Immature natural killer cell (primary cell): Measurements from ENCODE around the gene NBEAL2. TPM values are rescaled to one million over a fixed set of nuclear protein-coding genes. Genes with fewer than 3 reads are reported as not detected.

Source experiments
- DNase-seq, 3 donors: peaks; one replicate each; pipeline ENCODE4 v3.0.0; 2022; ENCODE audit warnings: mixed read lengths in 1 of 3
- H3K27ac Mint-ChIP-seq, 6 donors: one replicate each; pipeline ENCODE4 v1.8.0; 2020; ENCODE audit warnings: mixed read lengths in 6 of 6, mild to moderate bottlenecking in 5 of 6, inconsistent platforms in 4 of 6, moderate library complexity in 3 of 6
- H3K27me3 Mint-ChIP-seq, 3 donors: one replicate each; pipeline ENCODE4 v1.8.0; 2020 to 2021; ENCODE audit warnings: low read depth in 3 of 3, mild to moderate bottlenecking in 3 of 3, mixed read lengths in 3 of 3, moderate library complexity in 3 of 3, inconsistent platforms in 1 of 3
- H3K36me3 Mint-ChIP-seq, 3 donors: one replicate each; pipeline ENCODE4 v1.8.0; 2020; ENCODE audit warnings: mixed read lengths in 3 of 3, inconsistent platforms in 2 of 3, mild to moderate bottlenecking in 2 of 3
- H3K4me1 Mint-ChIP-seq, 2 donors: one replicate each; pipeline ENCODE4 v1.8.0; 2020; ENCODE audit warnings: inconsistent platforms in 2 of 2, mild to moderate bottlenecking in 2 of 2, mixed read lengths in 2 of 2, moderate library complexity in 1 of 2
- H3K4me3 Mint-ChIP-seq, 5 donors: one replicate each; pipeline ENCODE4 v1.8.0; 2020; ENCODE audit warnings: mild to moderate bottlenecking in 5 of 5, mixed read lengths in 5 of 5, inconsistent platforms in 3 of 5, moderate library complexity in 3 of 5
- H3K9me3 Mint-ChIP-seq, 6 donors: one replicate each; pipeline ENCODE4 v1.8.0; 2020; ENCODE audit warnings: mild to moderate bottlenecking in 6 of 6, mixed read lengths in 6 of 6, inconsistent platforms in 4 of 6, moderate library complexity in 3 of 6
- polyA plus RNA-seq, 3 donors: library from polyadenylated mRNA; unstranded; fragments of 300-500 nt; fragmentation: Illumina TruSeq; gene quantifications; one replicate each; pipeline ENCODE4 v1.2.3, GENCODE V29; 2021

NBEAL2 gene
- polyA plus RNA-seq, 3 donors from 2014 or later, result 7.9 to 28.4 (median 9.9) TPM

GRCh38 chr3:47003461-47004368 lies 24.2 kb downstream of the NBEAL2 start:
- peak overlapping the region in 3 of 6 donors; percentile 23 to 50 (median 39) for H3K27ac Mint-ChIP-seq
- peaks cover 20% of the 10 kb centered on the region in 2 donors for H3K4me1 Mint-ChIP-seq
- no peak for DNase-seq
- H3K4me3 Mint-ChIP-seq, result no peak overlapping the region
- H3K36me3 Mint-ChIP-seq, result peaks cover 3 to 43% (median 10%) of the 10 kb centered on the region in 3 donors
- H3K9me3 Mint-ChIP-seq, result no peaks in the 10 kb centered on the region
- H3K27me3 Mint-ChIP-seq, result peaks cover 2 to 5% (median 3%) of the 10 kb centered on the region in 3 donors

DNA sequence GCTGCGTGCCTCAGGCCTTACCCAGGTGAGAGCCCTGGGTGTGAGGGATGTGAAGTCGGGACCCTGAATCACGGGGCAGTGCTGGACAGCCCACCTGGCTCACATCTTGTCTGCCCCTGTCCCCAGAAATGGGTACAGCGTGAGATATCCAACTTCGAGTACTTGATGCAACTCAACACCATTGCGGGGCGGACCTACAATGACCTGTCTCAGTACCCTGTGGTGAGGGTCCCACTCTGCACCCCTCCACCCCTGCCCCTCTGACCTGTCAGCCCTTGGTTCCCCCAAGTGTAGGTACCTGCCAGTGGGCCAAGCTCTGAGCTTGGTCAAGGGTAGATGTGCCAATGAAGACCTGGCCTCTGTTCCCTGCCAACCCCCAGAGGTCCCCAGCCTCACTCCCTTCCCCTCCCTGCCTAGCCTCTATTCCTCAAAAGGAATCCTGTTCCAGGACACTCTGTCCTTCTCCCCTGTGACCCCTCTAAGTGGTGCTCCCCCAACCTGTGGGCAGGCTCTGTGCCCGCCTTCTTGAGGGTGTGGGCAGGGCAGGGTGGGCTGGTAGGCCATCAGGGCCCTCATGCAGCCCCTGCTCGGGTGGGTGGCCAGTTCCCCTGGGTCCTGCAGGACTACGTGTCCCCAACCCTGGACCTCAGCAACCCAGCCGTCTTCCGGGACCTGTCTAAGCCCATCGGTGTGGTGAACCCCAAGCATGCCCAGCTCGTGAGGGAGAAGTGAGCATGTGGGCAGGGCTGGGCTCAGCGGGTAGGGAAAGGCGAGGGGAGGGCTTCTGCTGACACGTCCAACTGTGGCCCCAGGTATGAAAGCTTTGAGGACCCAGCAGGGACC lies 25.1 kb downstream of the NBEAL2 start:
- Mint-ChIP-seq H3K27me3 (peaks cover 2 to 8% (median 3%) of the 10 kb centered on the region in 3 donors), H3K4me1 (peaks cover 22 to 23% of the 10 kb centered on the region in 2 donors), H3K27ac (peak overlapping the region in 1 of 6 donors; percentile 50), H3K36me3 (peaks cover 3 to 40% (median 10%) of the 10 kb centered on the region in 3 donors), H3K9me3 (no peaks in the 10 kb centered on the region), H3K4me3 (no peak overlapping the region)
- no peak for DNase-seq

DNA sequence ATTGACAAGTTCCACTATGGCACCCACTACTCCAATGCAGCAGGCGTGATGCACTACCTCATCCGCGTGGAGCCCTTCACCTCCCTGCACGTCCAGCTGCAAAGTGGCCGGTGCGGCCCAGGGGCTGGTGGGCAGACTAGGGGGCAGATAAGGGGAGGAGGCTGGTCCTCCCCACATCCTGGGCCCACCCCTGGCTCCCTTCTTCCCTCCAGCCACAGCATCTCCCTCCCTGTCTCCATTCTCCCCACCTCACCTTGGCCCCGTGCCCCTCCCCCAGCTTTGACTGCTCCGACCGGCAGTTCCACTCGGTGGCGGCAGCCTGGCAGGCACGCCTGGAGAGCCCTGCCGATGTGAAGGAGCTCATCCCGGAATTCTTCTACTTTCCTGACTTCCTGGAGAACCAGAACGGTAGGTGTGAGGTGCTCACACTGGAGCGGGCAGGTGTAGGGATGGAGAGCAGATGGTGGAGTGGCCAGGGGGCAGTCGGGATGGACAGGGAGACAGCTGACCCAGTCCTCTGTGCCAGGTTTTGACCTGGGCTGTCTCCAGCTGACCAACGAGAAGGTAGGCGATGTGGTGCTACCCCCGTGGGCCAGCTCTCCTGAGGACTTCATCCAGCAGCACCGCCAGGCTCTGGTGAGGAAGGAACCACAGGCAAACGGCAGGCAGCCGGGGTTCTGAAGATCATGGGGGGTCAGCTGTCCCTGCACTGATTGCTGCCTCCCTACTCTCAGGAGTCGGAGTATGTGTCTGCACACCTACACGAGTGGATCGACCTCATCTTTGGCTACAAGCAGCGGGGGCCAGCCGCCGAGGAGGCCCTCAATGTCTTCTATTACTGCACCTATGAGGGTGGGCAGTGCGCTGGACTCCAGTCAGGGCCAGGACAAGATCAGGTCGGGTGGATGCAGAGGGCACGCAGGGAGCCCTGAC lies 26.0 kb downstream of the NBEAL2 start:
- Mint-ChIP-seq H3K27me3 (peaks cover 2 to 17% (median 9%) of the 10 kb centered on the region in 3 donors), H3K27ac (peak overlapping the region in 4 of 6 donors; percentile 49 to 80 (median 58)), H3K9me3 (no peaks in the 10 kb centered on the region), H3K4me1 (peaks cover 26% of the 10 kb centered on the region in 2 donors), H3K36me3 (peaks cover 3 to 31% (median 10%) of the 10 kb centered on the region in 3 donors), H3K4me3 (no peak overlapping the region)
- no peak for DNase-seq

- Mint-ChIP-seq H3K27ac (peak overlapping the region in 4 of 6 donors; percentile 49 to 80 (median 70)), H3K9me3 (no peaks in the 10 kb centered on the region), H3K27me3 (peaks cover 2 to 17% (median 9%) of the 10 kb centered on the region in 3 donors), H3K4me3 (no peak overlapping the region), H3K4me1 (peaks cover 25 to 26% of the 10 kb centered on the region in 2 donors), H3K36me3 (peaks cover 3 to 31% (median 10%) of the 10 kb centered on the region in 3 donors)
- DNase-seq, result no peak
Measured at GRCh38 chr3:47006145-47006651, 26.7 kb downstream of the NBEAL2 start.

- H3K27me3 Mint-ChIP-seq, result peaks cover 2 to 17% (median 9%) of the 10 kb centered on the region in 3 donors
- peak overlapping the region; percentile 19 to 72 (median 54) for H3K27ac Mint-ChIP-seq
- H3K9me3 Mint-ChIP-seq, result no peaks in the 10 kb centered on the region
- no peak for DNase-seq
- peaks cover 23 to 24% of the 10 kb centered on the region in 2 donors for H3K4me1 Mint-ChIP-seq
- H3K36me3 Mint-ChIP-seq, result peaks cover 3 to 26% (median 7%) of the 10 kb centered on the region in 3 donors
- no peak overlapping the region for H3K4me3 Mint-ChIP-seq
Measured at GRCh38 chr3:47007001-47007400, 27.5 kb downstream of the NBEAL2 start.

DNA sequence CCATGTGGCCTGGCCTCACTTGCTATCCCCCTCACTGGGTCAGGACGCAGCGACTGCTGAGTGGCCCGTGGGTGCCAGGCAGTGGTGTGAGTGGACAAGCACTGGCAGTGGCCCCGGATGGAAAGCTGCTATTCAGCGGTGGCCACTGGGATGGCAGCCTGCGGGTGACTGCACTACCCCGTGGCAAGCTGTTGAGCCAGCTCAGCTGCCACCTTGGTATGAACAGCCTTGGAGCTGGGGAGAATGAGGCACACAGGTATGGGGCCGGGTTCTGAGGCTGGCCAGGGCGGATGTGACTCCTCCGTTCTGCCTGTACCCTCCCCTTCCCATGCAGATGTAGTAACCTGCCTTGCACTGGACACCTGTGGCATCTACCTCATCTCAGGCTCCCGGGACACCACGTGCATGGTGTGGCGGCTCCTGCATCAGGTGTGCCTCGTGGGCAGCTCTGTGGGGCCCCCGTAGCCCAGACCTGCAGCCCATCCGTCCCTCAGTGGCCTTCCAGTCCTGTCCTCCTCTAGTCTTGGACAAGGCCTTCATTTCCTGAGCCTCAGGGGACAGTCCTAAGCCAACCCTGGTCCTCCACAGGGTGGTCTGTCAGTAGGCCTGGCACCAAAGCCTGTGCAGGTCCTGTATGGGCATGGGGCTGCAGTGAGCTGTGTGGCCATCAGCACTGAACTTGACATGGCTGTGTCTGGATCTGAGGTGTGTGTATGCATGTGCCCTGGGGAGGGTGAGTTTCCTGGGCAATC lies 28.2 kb downstream of the NBEAL2 start:
- Mint-ChIP-seq H3K9me3 (no peaks in the 10 kb centered on the region), H3K4me3 (no peak overlapping the region), H3K27ac (peak overlapping the region in 3 of 6 donors; percentile 72 to 87 (median 74)), H3K36me3 (peaks cover 3 to 23% (median 7%) of the 10 kb centered on the region in 3 donors), H3K27me3 (peaks cover 2 to 17% (median 9%) of the 10 kb centered on the region in 3 donors), H3K4me1 (peaks cover 22 to 23% of the 10 kb centered on the region in 2 donors)
- DNase-seq, result no peak

DNA sequence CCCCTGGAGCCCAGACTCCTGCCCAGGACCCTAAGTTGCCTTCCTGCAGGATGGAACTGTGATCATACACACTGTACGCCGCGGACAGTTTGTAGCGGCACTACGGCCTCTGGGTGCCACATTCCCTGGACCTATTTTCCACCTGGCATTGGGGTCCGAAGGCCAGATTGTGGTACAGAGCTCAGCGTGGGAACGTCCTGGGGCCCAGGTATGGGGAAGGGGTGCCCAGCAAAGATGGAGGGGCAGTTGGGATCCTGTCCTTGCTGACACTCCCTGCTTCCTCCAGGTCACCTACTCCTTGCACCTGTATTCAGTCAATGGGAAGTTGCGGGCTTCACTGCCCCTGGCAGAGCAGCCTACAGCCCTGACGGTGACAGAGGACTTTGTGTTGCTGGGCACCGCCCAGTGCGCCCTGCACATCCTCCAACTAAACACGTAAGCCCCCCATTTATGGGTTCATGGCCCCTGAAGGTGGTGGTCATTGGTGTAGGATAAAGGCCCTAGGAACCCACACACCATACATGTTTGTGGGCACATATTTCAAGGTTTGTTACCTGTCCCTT lies 28.8 kb downstream of the NBEAL2 start:
- H3K4me3 Mint-ChIP-seq, result peak overlapping the region; percentile 33 to 71 (median 57)
- H3K4me1 Mint-ChIP-seq, result peaks cover 22 to 23% of the 10 kb centered on the region in 2 donors
- peaks cover 3 to 23% (median 7%) of the 10 kb centered on the region in 3 donors for H3K36me3 Mint-ChIP-seq
- H3K27me3 Mint-ChIP-seq, result peaks cover 2 to 17% (median 9%) of the 10 kb centered on the region in 3 donors
- H3K9me3 Mint-ChIP-seq, result no peaks in the 10 kb centered on the region
- DNase-seq, result no peak
- peak overlapping the region; percentile 65 to 87 (median 73) for H3K27ac Mint-ChIP-seq

DNA sequence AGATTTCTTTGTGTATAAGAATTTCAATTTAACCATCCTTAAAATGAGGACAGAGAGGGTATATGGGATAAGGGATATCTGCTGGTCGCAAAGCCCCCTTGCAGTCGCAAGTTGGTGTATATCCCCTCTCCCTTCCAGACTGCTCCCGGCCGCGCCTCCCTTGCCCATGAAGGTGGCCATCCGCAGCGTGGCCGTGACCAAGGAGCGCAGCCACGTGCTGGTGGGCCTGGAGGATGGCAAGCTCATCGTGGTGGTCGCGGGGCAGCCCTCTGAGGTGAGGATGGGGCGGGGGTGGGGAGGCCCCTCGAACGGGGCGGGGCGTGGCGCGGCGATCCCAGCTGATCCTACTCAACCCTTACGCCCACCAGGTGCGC lies 29.4 kb downstream of the NBEAL2 start:
- peak overlapping the region; percentile 33 to 71 (median 57) for H3K4me3 Mint-ChIP-seq
- H3K9me3 Mint-ChIP-seq, result no peaks in the 10 kb centered on the region
- peak overlapping the region; percentile 65 to 87 (median 73) for H3K27ac Mint-ChIP-seq
- peaks cover 3 to 19% (median 7%) of the 10 kb centered on the region in 3 donors for H3K36me3 Mint-ChIP-seq
- peaks cover 2 to 17% (median 9%) of the 10 kb centered on the region in 3 donors for H3K27me3 Mint-ChIP-seq
- DNase-seq, result no peak
- peaks cover 22 to 23% of the 10 kb centered on the region in 2 donors for H3K4me1 Mint-ChIP-seq

DNA sequence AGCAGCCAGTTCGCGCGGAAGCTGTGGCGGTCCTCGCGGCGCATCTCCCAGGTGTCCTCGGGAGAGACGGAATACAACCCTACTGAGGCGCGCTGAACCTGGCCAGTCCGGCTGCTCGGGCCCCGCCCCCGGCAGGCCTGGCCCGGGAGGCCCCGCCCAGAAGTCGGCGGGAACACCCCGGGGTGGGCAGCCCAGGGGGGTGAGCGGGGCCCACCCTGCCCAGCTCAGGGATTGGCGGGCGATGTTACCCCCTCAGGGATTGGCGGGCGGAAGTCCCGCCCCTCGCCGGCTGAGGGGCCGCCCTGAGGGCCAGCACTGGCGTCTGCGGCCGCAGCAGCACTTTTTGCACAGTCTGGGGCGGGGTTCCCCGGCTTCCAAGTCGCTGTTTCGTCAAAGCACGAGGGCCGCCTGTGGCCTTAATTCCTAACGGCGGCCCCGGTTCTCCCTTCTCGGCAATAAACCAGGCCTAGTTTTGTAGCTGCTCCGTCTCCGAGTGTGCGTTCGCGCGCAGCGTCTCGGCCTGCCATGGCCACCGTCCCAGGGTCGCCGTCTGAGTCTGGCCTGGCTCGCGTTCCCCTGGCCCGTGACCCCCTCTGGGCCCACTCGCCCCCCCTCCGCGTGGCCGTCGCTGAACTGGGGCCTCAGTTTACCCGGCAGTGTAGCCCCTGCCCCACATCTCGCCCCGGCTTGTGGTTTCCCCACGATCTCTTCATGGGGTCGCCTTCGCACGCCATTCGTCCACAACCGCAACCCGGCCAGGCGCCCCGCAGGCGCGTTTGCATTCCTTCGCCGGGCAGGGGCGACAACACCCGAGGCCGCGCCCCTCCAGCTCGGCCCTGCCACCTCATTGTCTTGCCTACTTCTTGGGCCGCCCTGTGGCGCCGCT lies 30.0 kb downstream of the NBEAL2 start:
- Mint-ChIP-seq H3K4me3 (peak overlapping the region; percentile 67 to 79 (median 72)), H3K9me3 (no peaks in the 10 kb centered on the region), H3K27me3 (peaks cover 2 to 17% (median 11%) of the 10 kb centered on the region in 3 donors), H3K4me1 (peaks cover 23 to 26% of the 10 kb centered on the region in 2 donors), H3K27ac (peak overlapping the region; percentile 76 to 94 (median 90)), H3K36me3 (peaks cover 3 to 15% (median 7%) of the 10 kb centered on the region in 3 donors)
- DNase-seq, result peak; percentile 84 to 88 (median 88)

- Mint-ChIP-seq H3K27ac (peak overlapping the region; percentile 76 to 94 (median 90)), H3K9me3 (no peaks in the 10 kb centered on the region), H3K4me1 (peaks cover 24 to 28% of the 10 kb centered on the region in 2 donors), H3K4me3 (peak overlapping the region; percentile 67 to 79 (median 72)), H3K36me3 (peaks cover 3 to 12% (median 7%) of the 10 kb centered on the region in 3 donors), H3K27me3 (peaks cover 2 to 17% (median 11%) of the 10 kb centered on the region in 3 donors)
- peak in 1 of 3 donors; percentile 9 for DNase-seq
Measured at GRCh38 chr3:47010111-47010712, 30.7 kb downstream of the NBEAL2 start.
